ENCODE measurements around the gene TRERF1.

The TRERF1 gene

DNA sequence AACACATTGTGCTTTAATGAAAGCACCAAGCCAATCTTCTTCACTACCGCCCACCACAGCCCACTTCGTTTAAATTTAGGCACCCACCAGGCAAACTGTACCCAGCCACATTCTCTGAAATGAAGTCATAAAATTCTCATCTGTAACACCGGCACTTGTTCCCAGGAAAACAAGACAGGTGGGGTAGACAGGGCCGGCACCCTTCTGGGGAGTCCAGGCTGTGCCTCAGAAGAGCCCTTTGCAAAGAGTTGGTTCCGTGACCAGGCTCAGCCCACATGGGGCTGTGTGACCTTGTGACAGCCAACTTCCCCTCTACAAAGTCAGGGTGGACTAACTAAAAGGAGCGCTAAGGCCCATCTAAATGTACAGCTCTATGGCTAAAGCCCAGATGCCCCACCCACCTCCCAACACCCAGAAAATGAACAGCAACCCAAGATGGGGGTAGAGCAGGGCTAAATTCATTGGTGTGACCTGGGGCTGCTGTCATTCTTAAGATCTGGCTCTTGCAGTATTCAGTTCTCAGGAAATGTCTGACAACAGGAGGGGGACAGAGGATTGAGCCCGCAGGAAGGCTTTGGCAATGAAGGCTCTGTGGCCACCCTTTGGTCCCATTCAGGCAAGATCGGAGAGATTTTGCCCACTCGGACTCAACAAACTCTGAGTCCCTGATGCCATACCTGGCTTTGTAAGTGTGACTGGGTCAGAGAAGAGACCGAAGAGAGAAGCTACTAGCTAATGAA, 56.7 kb downstream of the TRERF1 start:
- DNase-seq, result peak in 1 of 51 donors; percentile 7

DNA sequence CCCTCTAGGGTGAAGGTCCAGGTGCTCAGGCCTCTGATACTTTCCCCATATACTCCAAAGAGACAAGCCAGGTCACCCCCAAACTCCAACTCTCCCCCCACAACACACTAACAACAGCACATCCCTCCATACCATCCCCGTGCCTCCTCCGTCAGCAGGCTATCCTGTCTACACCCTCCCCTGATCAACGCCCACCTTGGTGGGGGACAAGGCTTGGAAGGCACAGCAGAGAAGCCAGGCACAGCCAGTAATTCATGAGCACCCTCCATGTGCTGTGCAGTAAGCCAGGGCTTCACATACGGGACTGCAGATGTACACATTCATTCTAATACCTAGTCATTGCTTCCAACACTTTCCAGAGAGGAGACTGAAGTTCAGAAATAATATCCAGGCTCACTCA, 57.6 kb downstream of the TRERF1 start:
- no peak for DNase-seq

DNA sequence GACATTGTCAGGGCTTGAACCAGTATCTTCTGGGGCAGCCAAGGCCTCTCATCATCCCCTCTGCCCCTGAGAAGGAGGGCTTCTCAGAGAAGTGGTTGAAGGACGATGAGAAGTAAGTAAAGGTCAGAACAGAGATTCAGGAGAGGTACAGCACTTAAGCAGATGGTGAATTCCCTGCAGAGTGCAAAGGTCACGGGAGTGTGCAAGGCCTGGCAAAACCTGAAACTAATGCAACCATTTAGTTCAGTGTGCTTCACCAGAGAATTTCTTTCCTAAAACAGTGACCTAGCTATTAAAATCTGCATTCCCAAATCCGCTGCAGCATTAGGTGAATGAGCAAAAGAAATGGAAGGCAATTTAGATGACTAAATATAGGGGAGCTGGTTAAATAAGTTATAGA, 58.4 kb downstream of the TRERF1 start:
- no peak for DNase-seq

DNA sequence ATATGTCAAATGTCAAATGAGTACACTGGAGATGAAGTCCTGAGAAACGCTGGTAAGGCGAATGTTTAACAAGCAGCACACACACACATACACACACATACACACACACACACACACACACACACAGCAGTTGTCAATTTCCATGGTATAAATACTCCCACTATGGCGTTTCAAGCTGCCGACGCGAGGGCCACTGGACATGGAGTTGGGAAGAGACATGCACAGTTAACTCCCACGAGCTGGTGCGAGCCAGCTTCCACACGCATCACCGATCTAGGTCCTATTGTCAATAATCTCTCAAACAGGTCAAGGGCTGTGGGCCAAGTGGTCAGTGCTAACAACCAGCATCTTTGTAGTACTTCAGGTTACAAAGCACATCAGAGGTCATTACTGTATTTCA, 58.9 kb downstream of the TRERF1 start:
- no peak for DNase-seq

DNA sequence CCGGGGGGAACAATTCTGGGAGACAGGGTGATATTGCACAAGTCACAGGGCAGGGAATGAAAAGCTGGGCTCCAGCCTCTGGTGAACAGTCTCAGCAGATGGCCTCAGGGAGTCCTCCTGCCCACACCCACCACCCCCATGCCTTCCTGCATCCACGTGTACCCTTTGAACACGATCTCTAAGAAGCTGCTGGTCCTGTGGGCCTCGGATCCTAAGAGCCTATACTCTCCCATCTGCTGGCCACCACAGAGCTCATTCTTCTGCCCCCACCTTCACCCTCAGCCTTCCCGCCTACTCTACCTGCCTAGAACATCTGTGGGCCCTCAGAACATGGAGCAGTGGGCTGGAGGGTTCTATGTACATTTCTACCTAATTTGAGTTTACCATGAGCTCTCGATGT, 60.3 kb downstream of the TRERF1 start:
- DNase-seq, result no peak

DNA sequence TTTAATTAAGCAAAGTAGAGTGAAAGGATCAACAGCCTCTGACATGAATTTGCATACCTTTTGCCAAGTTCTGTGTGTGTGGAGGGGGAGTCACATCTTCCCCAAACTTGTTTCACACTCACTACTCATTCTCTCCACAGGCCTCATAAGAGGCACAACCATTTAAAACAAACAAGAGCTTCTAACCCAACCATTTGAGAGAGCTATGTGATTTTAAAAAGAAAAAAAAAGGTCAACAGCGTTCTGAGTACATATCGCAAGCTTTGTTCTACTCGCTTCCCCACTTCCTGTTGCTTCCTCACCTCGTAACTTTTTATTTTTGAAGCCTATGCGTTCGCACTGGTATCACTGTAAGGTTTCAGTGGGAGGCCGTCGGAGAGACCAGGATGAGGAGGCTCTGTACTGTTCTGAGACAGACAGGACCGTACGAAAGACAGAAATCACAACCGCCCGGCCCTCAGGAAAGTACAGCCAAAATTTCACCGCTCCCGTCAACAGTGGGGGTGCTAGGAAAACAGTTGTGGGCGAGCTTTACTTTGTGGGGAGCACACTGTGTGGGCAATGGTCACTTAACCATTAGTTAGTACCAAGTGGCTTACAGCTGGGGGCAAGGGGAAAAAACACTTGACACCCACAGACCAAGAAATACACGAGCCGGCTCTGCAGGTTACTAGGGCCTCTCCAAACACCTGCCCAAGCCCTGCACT, 61.3 kb downstream of the TRERF1 start:
- no peak for DNase-seq

DNA sequence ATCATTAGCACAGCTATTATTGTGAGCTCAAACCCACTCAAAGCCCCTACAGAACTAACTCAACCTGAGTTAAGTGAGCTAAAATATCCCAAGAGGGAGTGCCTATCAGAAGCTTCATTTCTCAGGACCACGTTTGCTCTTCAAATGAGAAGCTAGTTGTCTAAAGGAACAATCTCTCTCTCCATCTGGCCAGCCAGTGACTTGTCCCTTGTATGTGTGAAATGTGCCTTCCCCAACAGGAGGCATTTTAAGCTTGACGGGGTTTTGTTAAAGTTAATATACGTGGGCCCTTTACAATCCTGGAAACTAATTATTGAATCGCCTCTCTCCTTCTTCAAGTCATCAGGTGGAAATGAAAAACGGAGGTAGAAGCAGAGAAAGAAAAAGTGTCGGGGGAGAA, 62.0 kb downstream of the TRERF1 start:
- DNase-seq, result no peak

DNA sequence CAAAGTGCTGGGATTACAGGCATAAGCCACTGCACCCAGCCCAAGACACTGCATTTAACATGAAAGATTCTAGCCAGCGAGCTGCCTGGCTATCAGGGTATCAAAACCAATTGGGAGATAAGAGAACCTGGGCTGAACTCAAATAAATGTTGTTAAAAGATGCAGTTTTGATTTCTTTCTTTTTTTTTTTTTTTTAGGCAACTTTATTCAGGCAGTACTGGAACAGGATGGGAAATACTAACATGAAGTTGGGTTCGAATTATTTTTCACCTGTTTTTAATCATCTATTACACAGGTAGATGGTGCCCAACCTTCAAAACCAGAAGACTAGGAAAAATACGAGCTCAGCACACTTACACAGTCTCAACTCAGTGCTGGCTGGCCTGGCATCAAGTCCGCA, 63.7 kb downstream of the TRERF1 start:
- no peak for DNase-seq

DNA sequence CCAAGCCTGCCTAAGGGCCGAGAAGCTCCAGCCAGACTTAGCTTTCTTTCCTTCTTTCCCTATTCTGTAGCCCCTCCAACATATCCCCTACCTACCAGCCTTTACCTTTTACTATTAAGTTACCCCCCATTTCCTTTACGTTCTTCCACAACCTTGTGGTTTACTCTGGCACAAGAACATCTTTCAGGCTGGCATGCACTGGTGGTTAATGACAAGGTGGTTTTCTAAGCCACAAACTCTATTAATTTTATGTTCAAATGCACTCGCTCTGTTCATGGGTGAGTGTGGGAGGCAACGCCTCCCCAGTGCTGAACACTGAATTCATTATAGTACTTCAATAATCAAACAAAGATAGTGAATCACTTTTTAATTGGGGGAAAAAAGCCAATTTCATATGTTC, 64.4 kb downstream of the TRERF1 start:
- peak in 1 of 51 donors; percentile 33 for DNase-seq

DNA sequence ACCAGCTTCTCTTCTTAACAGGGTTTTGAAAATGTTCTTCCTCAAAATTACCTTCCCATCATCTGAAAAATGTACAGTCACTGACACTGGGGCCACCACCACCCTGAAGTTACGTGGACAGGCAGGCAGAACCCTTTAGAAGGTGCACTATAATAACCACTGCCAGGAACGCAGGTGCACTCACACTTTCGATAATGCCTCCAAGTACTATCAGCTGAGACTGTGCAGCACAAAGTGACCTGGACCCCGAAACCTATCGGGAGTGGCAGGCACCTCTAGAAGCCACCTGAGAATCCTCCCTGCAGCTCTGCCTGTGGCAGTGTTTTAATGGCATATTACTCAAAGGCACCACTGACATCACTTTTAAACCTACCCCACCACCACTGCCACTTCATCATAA, 66.4 kb downstream of the TRERF1 start:
- DNase-seq, result no peak

DNA sequence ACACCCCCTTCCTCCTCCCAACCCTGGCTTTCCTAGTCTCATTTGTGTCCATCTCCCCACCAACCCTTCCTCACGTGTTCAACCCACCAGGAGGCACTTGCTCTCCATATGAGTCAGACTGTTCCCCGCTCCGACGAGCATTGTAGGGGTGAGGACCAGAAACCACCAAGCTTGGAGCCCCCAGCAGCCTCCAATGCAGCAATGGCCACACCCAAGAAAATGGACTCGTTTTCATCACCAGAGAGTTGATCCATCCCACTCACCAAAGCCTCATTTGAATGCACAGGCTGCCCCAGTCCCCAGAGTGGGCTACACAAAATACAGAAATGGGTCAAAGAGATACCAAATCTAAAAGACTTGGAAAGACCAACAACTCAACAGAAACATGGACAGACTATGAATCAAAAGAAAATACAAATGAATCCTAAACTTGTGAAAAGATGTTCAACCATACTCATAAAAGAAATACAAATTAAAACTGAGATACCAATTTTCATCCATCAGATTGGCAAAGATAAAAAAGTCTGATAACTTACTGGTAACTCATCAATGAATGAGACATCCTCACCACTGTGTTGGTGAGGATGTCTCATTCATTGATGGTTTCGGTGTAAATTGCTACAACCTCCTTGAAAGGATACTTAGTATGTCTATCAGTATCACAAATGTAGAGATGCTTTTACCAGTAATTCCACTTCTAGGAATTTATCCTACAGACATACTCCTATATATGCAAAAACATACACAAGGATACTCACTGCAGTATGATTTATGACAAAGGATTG, 68.1 kb downstream of the TRERF1 start:
- DNase-seq, result no peak

DNA sequence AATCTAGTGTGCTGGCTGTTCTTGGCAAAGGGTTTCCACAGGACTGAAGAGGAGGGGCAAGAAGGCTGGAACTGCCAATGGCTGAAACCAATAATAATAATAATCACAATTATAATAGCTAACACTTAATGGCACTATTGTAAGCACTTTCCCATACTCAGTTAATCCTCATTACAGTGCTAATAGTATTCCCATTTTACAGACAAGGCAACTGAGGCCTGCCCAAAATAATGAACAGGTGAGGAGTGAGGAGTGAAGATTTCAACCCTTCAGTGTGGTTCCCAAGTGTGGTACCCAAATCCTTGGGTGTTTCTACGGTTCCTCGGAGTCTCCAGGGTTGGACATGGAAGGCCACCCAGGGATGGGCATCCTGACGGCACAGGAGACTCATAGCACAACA, 69.9 kb downstream of the TRERF1 start:
- no peak for DNase-seq

DNA sequence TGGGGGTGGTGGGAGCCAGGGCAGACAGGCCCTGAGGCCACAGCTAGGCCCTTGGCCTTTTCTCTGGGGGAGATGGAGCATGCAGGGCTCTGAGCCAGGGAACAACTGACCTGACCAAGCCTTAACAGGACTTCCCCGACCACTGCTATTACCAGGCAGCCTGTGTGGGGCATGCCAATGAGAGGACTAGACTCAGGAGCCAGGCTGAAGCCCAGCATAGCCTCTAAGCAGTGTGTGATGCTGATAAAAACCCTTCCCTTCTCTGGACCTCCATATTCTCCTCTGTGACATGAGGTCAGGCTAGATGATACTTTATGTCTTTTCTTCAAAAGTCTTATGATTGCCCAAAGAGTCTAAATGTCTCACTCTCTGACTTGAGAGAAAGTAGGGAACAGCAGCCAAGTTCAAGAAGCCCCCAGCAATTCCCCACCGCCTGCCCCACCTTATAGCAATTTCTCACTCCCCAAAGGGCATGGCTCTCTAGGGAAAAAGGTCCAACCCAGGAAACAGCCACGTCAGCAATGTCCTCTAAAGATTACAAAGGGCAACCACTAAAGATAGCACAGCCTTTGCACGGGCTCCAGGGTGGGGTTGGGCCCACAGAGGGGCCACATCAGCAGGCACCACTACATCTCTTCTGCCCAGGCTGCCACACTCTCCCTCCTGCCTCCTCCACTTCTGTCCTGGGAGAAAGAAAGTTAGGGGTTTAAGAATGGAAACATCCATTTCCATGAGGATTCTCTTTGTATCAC, 71.3 kb downstream of the TRERF1 start:
- DNase-seq, result no peak

DNA sequence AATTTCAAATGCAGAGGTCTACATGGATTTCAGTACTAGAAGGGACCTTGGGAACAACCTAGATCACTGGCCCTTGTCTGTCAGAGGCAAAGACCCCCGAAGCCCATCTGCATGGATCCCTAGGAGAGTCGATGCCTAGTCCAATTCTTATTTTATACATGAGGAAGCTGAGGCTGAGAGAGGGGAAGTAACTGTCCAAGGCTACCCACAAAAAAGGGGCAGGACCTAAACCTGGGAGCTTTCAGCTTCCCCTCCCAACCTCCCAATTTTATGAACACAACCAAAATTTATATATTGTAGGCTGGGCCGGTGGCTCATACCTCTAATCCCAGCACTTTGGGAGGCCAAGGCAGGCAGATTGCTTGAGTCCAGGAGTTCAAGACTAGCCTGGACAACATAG, 73.2 kb downstream of the TRERF1 start:
- no peak for DNase-seq

DNA sequence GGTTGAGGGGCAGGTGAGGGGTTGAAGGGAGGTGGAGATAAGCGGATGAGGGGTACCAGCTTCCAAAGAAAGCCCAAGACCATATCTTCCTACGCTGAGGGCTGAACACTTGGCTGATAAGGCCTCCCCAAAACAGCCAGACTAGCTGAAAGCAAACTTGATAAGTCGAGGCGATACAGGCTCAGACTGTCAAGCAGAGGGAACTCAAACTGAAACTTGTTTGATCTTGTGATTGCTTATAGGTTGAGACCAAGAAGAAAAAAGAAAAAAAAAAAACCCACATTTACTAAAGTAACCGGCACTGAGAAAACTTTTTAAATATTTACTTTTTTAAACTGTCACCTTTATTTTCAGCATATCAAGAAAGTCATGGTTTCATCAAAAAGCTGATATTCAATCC, 73.6 kb downstream of the TRERF1 start:
- DNase-seq, result no peak

DNA sequence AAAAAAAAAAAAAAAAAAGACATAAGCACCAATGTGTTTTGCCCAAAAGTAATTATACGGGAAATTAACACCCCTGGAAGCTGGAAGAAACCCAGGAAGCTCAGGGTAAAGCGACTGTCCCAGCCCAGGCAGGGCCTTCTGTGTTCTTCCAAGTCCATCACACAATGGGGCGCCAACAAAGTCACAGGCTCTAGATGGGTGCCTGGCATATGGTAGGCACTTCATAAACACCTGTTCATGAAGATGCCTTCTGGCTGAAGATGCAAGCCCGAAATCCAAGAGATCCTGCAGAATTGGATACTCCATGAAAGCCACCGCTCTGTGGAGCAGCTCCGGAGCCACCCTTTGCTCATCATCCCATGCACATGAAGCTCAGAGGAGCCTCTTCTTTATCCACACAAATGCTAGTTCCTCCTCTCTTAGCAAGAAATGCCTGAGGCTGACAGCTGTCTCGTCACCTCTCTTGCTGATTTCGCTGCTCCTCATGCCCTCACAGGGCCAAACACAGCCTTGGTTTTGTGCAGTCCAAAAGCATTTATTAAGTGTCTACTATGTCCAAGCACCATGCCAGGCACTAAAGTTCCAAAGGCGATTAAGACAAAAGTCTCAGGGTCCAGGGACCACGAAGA, 76.6 kb downstream of the TRERF1 start:
- DNase-seq, result no peak

DNA sequence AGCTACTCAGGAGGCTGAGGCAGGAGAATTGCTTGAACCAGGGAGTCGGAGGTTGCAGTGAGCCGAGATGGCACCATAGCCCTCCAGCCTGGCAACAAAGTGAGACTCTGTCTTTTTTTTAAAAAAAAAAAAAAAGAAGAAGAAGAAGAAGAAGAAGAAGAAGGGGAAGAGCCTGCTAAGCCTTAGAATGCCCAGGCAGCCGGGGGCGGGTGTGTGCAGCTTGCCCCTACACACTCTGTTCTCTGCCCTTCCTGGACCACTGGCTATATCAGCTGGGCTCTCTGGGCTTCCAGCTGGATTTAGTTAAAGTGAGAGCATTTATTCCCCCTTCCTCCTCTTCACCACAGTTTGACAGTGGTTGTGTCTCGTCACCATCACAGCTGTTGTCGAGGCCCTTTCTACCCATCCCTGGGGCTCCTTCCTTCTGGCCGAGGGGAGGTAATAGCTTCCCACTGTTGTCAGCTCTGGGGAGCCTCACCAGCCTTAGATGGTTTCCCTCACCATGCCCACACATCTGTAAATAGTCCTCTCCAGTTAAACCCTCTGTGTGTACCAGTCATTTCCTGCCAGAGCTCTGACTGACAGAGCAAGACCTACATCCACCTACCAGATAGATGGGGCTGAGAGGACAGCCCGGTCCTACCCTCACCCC, 77.6 kb downstream of the TRERF1 start:
- DNase-seq, result no peak

DNA sequence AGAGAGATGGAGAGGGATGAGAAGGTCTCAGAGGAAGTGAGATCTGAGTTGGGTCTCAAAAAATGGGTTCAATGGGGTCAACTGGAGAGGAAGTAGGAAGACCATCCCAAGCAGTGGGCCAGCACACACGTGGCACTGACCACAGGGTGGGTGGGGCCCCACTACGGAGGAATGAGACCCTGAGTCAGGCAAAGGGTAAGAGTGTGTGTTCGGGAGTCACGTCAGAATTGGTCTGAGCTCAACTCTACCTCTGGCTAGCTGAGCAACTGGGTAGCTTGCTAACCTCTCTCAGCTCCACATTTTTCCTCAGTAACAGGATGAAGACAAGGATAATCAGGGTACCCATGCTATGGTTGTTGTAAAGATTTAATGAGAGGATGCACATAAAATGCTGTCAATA, 79.0 kb downstream of the TRERF1 start:
- no peak for DNase-seq

DNA sequence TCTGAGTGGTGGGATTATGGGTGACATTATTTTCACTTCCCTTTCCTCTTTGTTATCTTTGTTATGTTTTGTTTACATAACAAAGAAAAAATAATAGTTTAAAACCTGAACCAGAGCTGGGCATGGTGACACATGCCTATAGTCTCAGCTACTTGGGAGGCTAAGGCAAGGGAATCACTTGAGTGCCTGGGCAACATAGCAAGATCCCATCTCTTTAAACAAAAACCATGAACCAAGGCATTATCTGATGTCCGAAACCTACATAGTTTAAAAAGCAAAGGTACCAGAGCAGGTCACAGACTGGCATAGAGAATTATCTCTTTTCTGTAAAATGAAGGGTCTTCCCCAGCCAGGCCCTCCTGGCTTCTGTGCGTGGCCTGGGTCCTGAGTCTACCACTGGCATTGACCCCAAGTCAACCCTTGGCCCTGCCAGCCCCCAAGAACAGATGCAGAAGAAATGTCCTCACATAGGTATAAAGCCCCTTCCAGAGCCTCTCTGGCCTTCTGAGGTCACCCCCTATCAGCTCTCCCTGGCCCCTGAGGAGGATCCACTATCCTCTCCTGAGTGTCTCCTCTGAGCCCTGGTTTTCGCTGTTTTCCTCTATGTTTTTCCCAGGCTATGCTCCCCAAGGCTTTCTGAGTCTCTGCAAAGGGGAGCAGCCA, 81.3 kb downstream of the TRERF1 start:
- no peak for DNase-seq

DNA sequence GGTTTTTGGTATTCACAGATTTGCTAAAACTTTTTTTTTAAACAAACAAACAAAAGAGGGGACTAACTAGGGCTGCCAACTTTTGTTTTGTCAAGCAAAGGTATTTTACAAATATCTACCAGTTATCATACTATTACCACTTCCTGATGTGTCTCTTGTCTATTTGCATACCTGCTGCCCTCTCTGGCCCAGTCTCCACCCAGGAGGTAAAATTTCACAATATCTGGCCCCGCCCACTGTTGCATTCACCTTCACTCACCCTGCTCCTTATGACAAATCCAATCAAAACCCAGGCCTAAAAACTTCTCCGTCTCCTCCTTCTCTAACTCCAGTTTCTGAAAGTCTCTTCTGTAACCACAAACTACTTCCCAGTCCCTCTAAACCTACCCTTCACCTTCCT, 82.2 kb downstream of the TRERF1 start:
- DNase-seq, result no peak

Data from hypothalamus (tissue), 51 donors.